GM12878 (cell line): Measurements from ENCODE around the gene RTF2. TPM values are rescaled to one million over a fixed set of nuclear protein-coding genes. Genes with fewer than 3 reads are reported as not detected.

ENCODE experiments used
- ATAC-seq: fragments of 200-7000 bp; cut with Tn5 transposase; 3 replicates; pipeline ENCODE4 v1.9.1; 2020; ENCODE audit warnings: mild to moderate bottlenecking, moderate library complexity
- BruUV-seq: library from RNA; stranded (reverse); fragments of 400-500 nt; replicated peaks from 2 replicates; lab custom pipeline; 2021; lab: Mats Ljungman, UMichigan
- CTCF ChIA-PET: fragments of 300-600 bp; sonication (Branson Sonifier 250); formaldehyde crosslinking; extraction: SDS; loops from one replicate; lab custom pipeline; 2021; ENCODE audit warnings: inconsistent platforms; lab: Yijun Ruan, JAX
- POLR2A ChIA-PET: fragments of 350-600 bp; formaldehyde crosslinking; extraction: SDS; loops from one replicate; lab custom pipeline; 2021; ENCODE audit warnings: inconsistent platforms; lab: Charles Lee
- RAD21 ChIA-PET: fragments of 300-600 bp; sonication (Branson Sonifier 250); formaldehyde crosslinking; loops from one replicate; lab custom pipeline; 2023; ENCODE audit warnings: antibody characterized with exemption; ENCODE audit not compliant: unreplicated experiment; lab: Charles Lee
- SMC1A ChIA-PET: fragments of 300-600 bp; sonication (Branson Sonifier 250); formaldehyde crosslinking; loops from one replicate; lab custom pipeline; 2023; ENCODE audit not compliant: unreplicated experiment, uncharacterized antibody; lab: Charles Lee
- DNase-seq: peaks from one replicate; pipeline ENCODE4 v3.0.0-alpha.2; 2011; ENCODE audit warnings: low read depth, low spot score
- FAIRE-seq: peaks from 3 replicates; lab custom pipeline; 2011; peaks lifted over from hg19 to GRCh38; lab: Jason Lieb, UNC
- H2AFZ ChIP-seq: 2 replicates; pipeline ENCODE4 v1.6.0; 2011; ENCODE audit warnings: low read depth, low read length, control low read depth; ENCODE audit not compliant: control insufficient read depth
- H3K27ac ChIP-seq: 2 replicates; pipeline ENCODE4 v1.5.1; 2011; ENCODE audit warnings: control low read depth; ENCODE audit not compliant: control insufficient read depth, insufficient read depth
- H3K27me3 ChIP-seq, 2 experiments: replicated peaks in 1 of 2; 2 replicates each; pipeline versions ENCODE4 v1.6.0 to v1.6.1; 2011; ENCODE audit warnings: low read length in 1 of 2; ENCODE audit not compliant: control insufficient read depth in 2 of 2, insufficient read depth in 2 of 2
- H3K36me3 ChIP-seq, 2 experiments: 2 replicates each; pipeline ENCODE4 v1.5.1; 2011; ENCODE audit warnings: low read length in 1 of 2; ENCODE audit not compliant: control insufficient read depth in 2 of 2, insufficient read depth in 2 of 2
- H3K4me1 ChIP-seq: 2 replicates; pipeline ENCODE4 v1.6.1; 2011; ENCODE audit warnings: mild to moderate bottlenecking, low read length, moderate library complexity, mixed read lengths; ENCODE audit not compliant: control insufficient read depth, insufficient read depth
- H3K4me2 ChIP-seq: 2 replicates; pipeline ENCODE4 v1.6.0; 2011; ENCODE audit warnings: control low read depth; ENCODE audit not compliant: control insufficient read depth, insufficient read depth
- H3K4me3 ChIP-seq: fragments of 200-600 bp; sonication (generic); 2 replicates; pipeline ENCODE4 v1.5.1; 2016
- H3K79me2 ChIP-seq: 2 replicates; pipeline ENCODE4 v1.6.0; 2011; ENCODE audit warnings: low read length; ENCODE audit not compliant: control insufficient read depth, insufficient read depth
- H3K9ac ChIP-seq: 2 replicates; pipeline ENCODE4 v1.8.0; 2011; ENCODE audit warnings: low read length, control low read depth, mixed read lengths; ENCODE audit not compliant: control insufficient read depth, insufficient read depth
- H3K9me3 ChIP-seq: replicated peaks from 3 replicates; pipeline ENCODE4 v1.5.1; 2011; ENCODE audit warnings: mild to moderate bottlenecking, low read length; ENCODE audit not compliant: control insufficient read depth, insufficient read depth
- H4K20me1 ChIP-seq: 2 replicates; pipeline ENCODE4 v1.6.0; 2011; ENCODE audit not compliant: control insufficient read depth, insufficient read depth
- BCL11A ChIP-seq: IDR thresholded peaks from 2 replicates; pipeline ENCODE4 v1.6.1; 2011; ENCODE audit warnings: low read depth, low read length
- CHD4 ChIP-seq: fragments of 200-600 bp; sonication (generic); IDR thresholded peaks from 2 replicates; pipeline ENCODE4 v1.6.1; 2016; ENCODE audit warnings: mild to moderate bottlenecking
- E4F1 ChIP-seq: fragments of 450-650 bp; IDR thresholded peaks from 2 replicates; pipeline ENCODE4 v1.6.1; 2018; ENCODE audit warnings: borderline replicate concordance, mild to moderate bottlenecking; ENCODE audit not compliant: partially characterized antibody
- FOXM1 ChIP-seq: IDR thresholded peaks from 2 replicates; pipeline ENCODE4 v1.6.1; 2012; ENCODE audit warnings: low read depth, mild to moderate bottlenecking, inconsistent platforms, low read length, moderate library complexity
- GATAD2B ChIP-seq: fragments of 450-650 bp; conservative IDR thresholded peaks from 2 replicates; pipeline ENCODE4 v1.6.1; 2017; ENCODE audit warnings: low read depth, mild to moderate bottlenecking, moderate library complexity
- HDAC2 ChIP-seq: fragments of 200-600 bp; sonication (generic); IDR thresholded peaks from 2 replicates; pipeline ENCODE4 v1.6.1; 2017
- JUND ChIP-seq: IDR thresholded peaks from 2 replicates; pipeline ENCODE4 v1.6.1; 2012; ENCODE audit warnings: low read depth, mild to moderate bottlenecking, low read length, improper control_type of control experiment, moderate library complexity
- LARP7 ChIP-seq: fragments of 450-650 bp; IDR thresholded peaks from 2 replicates; pipeline ENCODE4 v1.6.1; 2017; ENCODE audit warnings: mild to moderate bottlenecking
- MEF2A ChIP-seq: IDR thresholded peaks from 2 replicates; pipeline ENCODE4 v1.6.1; 2011; ENCODE audit warnings: low read depth, mild to moderate bottlenecking, low read length, moderate library complexity; ENCODE audit not compliant: insufficient read depth
- PML ChIP-seq: IDR thresholded peaks from 2 replicates; pipeline ENCODE4 v1.6.1; 2012; ENCODE audit warnings: low read length, inconsistent platforms
- SMC3 ChIP-seq: IDR thresholded peaks from 2 replicates; pipeline ENCODE4 v1.6.1; 2011; ENCODE audit warnings: low read length, improper control_type of control experiment, borderline replicate concordance
- SPI1 ChIP-seq: IDR thresholded peaks from 2 replicates; pipeline ENCODE4 v1.6.1; 2011; ENCODE audit warnings: low read depth, mild to moderate bottlenecking, low read length, moderate library complexity, borderline replicate concordance; ENCODE audit not compliant: insufficient read depth
- SUPT20H ChIP-seq: IDR thresholded peaks from 2 replicates; pipeline ENCODE4 v1.6.1; 2011; ENCODE audit warnings: low read depth, mild to moderate bottlenecking, low read length, moderate library complexity, borderline replicate concordance; ENCODE audit not compliant: control insufficient read depth
- SUZ12 ChIP-seq: fragments of 200-600 bp; sonication (generic); IDR thresholded peaks from one replicate; pipeline ENCODE4 v1.6.1; 2018; ENCODE audit warnings: antibody characterized with exemption, mild to moderate bottlenecking; ENCODE audit not compliant: unreplicated experiment
- TCF3 ChIP-seq: IDR thresholded peaks from 2 replicates; pipeline ENCODE4 v1.6.1; 2012; ENCODE audit warnings: low read depth, mild to moderate bottlenecking, low read length, borderline replicate concordance; ENCODE audit not compliant: insufficient read depth
- in situ Hi-C: fragments of 300-500 bp; cut with MboI; formaldehyde crosslinking; loops from 9 replicates; pipeline ENCODE4 v1.14.3; 2018; ENCODE audit warnings: mixed read lengths
- intact Hi-C: fragments of 100-400 bp; cut with micrococcal nuclease; formaldehyde crosslinking; loops from one replicate; pipeline ENCODE4 v1.14.2; 2022; ENCODE audit not compliant: unreplicated experiment
- polyA plus RNA-seq, 11 experiments: library from polyadenylated mRNA; depleted of rRNA in 4 of 11; unstranded in 6 of 11; stranded (reverse) in 5 of 11; fragments of >200 nt; fragmentation: Nextera tagmentation in 4 of 11; fragmentation: Illumina TruSeq in 1 of 11; extraction: Ambion mirVana in 4 of 11; extraction: Trizol in 1 of 11; gene quantifications; 1 replicate in 1 of 11; 2 replicates in 10 of 11; pipeline versions ENCODE4 v1.2.1 to v1.2.3, GENCODE V29; 2011 to 2016; ENCODE audit warnings: inconsistent platforms in 2 of 11, missing spikeins in 2 of 11, low read depth in 1 of 11
- total RNA-seq, 4 experiments: library from RNA; depleted of rRNA in 3 of 4; stranded (reverse); fragments of >200 nt in 3 of 4; fragmentation: Illumina TruSeq in 1 of 4; extraction: Trizol in 1 of 4; gene quantifications; 2 replicates each; pipeline versions ENCODE4 v1.2.1 to v1.2.3, GENCODE V29; 2013 to 2021
- TF ChIP-seq, protein P1 (sequence below): IDR thresholded peaks from 2 replicates; pipeline ENCODE4 v1.6.1; 2012; ENCODE audit warnings: mild to moderate bottlenecking, low read depth, low read length

RTF2 gene
- total and polyA plus RNA-seq, 10 of the 15 experiments (the other 5 are each of a cell fraction or from before 2014, with no cell fraction given) = 66.2 to 133 (median 82.9) TPM

DNA sequence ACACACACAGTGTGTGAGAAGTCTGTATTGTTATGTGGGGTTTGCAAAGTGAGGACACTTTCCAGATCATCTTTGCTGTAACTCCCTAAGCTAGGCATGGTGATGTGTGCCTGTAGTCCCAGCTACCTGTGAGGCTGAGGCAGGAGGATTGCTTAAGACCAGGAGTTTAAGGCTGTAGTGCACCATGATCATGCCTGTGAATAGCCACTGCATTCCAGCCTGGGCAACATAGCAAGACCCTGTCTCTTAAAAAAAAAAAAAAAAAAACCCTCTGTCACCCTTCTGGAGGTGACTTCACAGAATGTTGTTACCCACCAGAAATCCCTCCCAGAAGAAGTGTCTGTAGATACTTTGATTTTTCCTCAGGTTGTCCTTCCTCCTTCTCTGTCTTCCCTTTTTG is 41.5 kb upstream of the RTF2 start:
- BruUV-seq = no TSS peak
- TF ChIP-seq HDAC2 (no peak), BCL11A (no peak), JUND (no peak), MEF2A (no peak), CHD4 (no peak), SMC3 (no peak), SPI1 (no peak), FOXM1 (no peak), GATAD2B (no peak), SUPT20H (no peak), PML (no peak), TCF3 (no peak), E4F1 (no peak), SUZ12 (no peak), LARP7 (no peak)
- TF ChIP-seq, protein P1, sequence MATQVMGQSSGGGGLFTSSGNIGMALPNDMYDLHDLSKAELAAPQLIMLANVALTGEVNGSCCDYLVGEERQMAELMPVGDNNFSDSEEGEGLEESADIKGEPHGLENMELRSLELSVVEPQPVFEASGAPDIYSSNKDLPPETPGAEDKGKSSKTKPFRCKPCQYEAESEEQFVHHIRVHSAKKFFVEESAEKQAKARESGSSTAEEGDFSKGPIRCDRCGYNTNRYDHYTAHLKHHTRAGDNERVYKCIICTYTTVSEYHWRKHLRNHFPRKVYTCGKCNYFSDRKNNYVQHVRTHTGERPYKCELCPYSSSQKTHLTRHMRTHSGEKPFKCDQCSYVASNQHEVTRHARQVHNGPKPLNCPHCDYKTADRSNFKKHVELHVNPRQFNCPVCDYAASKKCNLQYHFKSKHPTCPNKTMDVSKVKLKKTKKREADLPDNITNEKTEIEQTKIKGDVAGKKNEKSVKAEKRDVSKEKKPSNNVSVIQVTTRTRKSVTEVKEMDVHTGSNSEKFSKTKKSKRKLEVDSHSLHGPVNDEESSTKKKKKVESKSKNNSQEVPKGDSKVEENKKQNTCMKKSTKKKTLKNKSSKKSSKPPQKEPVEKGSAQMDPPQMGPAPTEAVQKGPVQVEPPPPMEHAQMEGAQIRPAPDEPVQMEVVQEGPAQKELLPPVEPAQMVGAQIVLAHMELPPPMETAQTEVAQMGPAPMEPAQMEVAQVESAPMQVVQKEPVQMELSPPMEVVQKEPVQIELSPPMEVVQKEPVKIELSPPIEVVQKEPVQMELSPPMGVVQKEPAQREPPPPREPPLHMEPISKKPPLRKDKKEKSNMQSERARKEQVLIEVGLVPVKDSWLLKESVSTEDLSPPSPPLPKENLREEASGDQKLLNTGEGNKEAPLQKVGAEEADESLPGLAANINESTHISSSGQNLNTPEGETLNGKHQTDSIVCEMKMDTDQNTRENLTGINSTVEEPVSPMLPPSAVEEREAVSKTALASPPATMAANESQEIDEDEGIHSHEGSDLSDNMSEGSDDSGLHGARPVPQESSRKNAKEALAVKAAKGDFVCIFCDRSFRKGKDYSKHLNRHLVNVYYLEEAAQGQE = no peak

More for the DNA sequence above, 41.5 kb upstream of the RTF2 start:
- H3K4me3 ChIP-seq = no peak overlapping the region
- intact Hi-C loops (no loop called here), in situ Hi-C loops (no loop called here)
- FAIRE-seq = no peak
- SMC1A ChIA-PET = no interaction called here
- H3K27ac ChIP-seq = no peak overlapping the region
- H3K4me2 ChIP-seq = no peak overlapping the region
- H3K79me2 ChIP-seq = no peaks in the 10 kb centered on the region
- no peak for DNase-seq
- POLR2A ChIA-PET = no interaction called here
- no peaks in the 10 kb centered on the region for H3K27me3 ChIP-seq
- H3K9ac ChIP-seq = no peak overlapping the region
- no peak for ATAC-seq
- no peak overlapping the region for H2AFZ ChIP-seq
- no peaks in the 10 kb centered on the region for H4K20me1 ChIP-seq
- H3K36me3 ChIP-seq = no peaks in the 10 kb centered on the region
- no peaks in the 10 kb centered on the region for H3K9me3 ChIP-seq
- H3K4me1 ChIP-seq = peaks cover 14% of the 10 kb centered on the region
- CTCF ChIA-PET = interaction anchor here (0.5 to 1.3 kb wide), 3 partner anchors 13 to 89 kb away, joined by 3 read pairs; no protein-coding TSS in a partner anchor
- RAD21 ChIA-PET = interaction anchor here (0.6 kb wide), 1 partner anchor 14 kb away, joined by 3 read pairs; no protein-coding TSS in a partner anchor
